Mesothelial cell of epicardium (in vitro differentiated cells): ENCODE data around the gene PROP1. TPM values are rescaled to one million over a fixed set of nuclear protein-coding genes. Genes with fewer than 3 reads are reported as not detected.
"Not testable (repeated sequence)": the region's sequence is repeated elsewhere in the genome, so short reads cannot be mapped to it uniquely, and the experiment has no call there.

Experiments
- DNase-seq, 2 experiments: peaks; one replicate each; pipeline ENCODE4 v3.0.0; 2021; ENCODE audit warnings: low spot score in 2 of 2; ENCODE audit not compliant: unreplicated experiment in 2 of 2
- H3K27ac Mint-ChIP-seq: 2 replicates; pipeline ENCODE4 v1.8.0; 2021; ENCODE audit warnings: mixed read lengths
- H3K27me3 Mint-ChIP-seq: 2 replicates; pipeline ENCODE4 v1.8.0; 2021; ENCODE audit warnings: low read depth, mixed read lengths
- H3K36me3 Mint-ChIP-seq: 2 replicates; pipeline ENCODE4 v1.8.0; 2021; ENCODE audit warnings: mixed read lengths
- H3K4me1 Mint-ChIP-seq: 2 replicates; pipeline ENCODE4 v1.8.0; 2021; ENCODE audit warnings: mixed read lengths
- H3K4me3 Mint-ChIP-seq: 2 replicates; pipeline ENCODE4 v1.8.0; 2021; ENCODE audit warnings: mild to moderate bottlenecking, moderate library complexity, mixed read lengths
- H3K9me3 Mint-ChIP-seq: 2 replicates; pipeline ENCODE4 v1.8.0; 2021; ENCODE audit warnings: mixed read lengths
- total RNA-seq: library from RNA; stranded (reverse); gene quantifications from 3 replicates; pipeline ENCODE4 v1.2.1, GENCODE V29; 2021
- TF ChIP-seq, protein P1 (sequence below): fragments of 200-600 bp; sonication (generic); IDR thresholded peaks from one replicate; pipeline ENCODE4 v1.5.0; 2021; ENCODE audit warnings: antibody characterized with exemption; ENCODE audit not compliant: unreplicated experiment

The PROP1 gene
- total RNA-seq, 1 donor from 2014 or later, result not detected

DNA sequence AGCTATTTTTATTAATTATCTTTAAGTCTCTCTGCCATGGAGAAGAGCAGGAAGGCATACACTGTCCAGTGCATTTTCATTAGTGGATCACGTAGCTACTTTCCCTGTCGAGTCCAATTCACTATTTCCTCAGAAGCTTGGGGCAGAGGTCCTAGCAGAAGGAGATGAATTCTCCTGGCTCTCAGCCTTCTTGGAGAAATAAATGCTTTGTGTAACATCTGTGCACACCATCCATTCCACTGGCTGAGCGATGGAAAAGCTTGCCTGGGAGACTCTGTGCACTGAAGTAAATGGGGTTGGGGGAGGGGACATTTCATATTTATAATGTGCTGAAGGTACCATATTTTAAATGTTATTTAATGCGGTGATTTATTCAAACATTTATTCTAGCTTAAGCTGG, 23.4 kb downstream of the PROP1 start:
- TF ChIP-seq, protein P1, sequence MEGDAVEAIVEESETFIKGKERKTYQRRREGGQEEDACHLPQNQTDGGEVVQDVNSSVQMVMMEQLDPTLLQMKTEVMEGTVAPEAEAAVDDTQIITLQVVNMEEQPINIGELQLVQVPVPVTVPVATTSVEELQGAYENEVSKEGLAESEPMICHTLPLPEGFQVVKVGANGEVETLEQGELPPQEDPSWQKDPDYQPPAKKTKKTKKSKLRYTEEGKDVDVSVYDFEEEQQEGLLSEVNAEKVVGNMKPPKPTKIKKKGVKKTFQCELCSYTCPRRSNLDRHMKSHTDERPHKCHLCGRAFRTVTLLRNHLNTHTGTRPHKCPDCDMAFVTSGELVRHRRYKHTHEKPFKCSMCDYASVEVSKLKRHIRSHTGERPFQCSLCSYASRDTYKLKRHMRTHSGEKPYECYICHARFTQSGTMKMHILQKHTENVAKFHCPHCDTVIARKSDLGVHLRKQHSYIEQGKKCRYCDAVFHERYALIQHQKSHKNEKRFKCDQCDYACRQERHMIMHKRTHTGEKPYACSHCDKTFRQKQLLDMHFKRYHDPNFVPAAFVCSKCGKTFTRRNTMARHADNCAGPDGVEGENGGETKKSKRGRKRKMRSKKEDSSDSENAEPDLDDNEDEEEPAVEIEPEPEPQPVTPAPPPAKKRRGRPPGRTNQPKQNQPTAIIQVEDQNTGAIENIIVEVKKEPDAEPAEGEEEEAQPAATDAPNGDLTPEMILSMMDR, result no peak
- H3K27ac Mint-ChIP-seq, result no peak overlapping the region
- peaks cover 2% of the 10 kb centered on the region for H3K27me3 Mint-ChIP-seq
- H3K36me3 Mint-ChIP-seq, result peaks cover 1% of the 10 kb centered on the region
- no peaks in the 10 kb centered on the region for H3K4me1 Mint-ChIP-seq
- H3K4me3 Mint-ChIP-seq, result no peak overlapping the region
- peaks cover 17% of the 10 kb centered on the region for H3K9me3 Mint-ChIP-seq
- DNase-seq, result no peak

DNA sequence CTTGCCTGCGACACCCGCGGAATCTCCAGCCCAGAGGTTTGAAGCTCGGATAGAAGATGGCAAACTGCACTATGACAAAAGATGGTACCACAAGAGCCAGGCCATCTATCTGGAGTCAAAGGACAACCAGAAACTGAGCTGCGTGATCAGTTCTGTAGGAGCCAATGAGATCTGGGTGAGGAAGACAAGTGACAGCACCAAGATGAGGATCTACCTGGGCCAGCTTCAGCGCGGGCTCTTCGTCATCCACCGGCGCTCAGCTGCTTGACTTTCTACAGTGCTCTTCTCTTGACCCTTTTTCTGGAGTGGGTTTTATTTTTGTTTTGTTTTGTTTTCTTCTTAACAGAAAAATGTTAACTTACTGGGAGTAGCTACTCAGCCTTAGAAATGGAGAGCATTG, 24.0 kb downstream of the PROP1 start:
- not testable (repeated sequence) for H3K36me3 Mint-ChIP-seq, DNase-seq, H3K4me3 Mint-ChIP-seq, H3K4me1 Mint-ChIP-seq, H3K27me3 Mint-ChIP-seq, H3K27ac Mint-ChIP-seq
- peaks cover 17% of the 10 kb centered on the region for H3K9me3 Mint-ChIP-seq

DNA sequence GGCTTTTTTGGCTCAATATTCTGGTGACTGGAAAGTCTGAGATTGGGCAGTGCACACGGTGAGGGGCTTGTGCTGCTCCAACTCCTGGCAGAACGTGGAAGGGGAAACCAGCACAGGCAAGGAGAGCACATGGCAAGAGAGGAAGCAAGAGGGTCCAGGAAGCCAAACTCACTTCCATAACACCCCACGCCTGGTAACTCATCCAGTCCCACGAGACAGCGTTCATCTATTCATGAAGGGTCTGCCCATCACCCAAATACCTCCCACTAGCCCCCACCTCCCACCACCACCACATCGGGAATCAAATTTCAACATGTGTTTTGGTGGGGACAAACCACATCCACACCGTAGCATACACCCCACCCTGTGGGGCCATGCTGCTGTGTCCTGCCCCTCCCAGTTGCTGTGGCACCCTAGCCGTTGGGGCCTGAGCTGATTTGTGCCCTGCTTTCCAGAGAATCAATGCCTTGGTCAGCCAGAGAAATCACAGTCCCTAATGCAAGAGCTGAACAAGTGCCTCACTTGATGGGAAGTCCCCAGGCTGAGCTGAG, 27.3 kb downstream of the PROP1 start:
- H3K4me3 Mint-ChIP-seq, result no peak overlapping the region
- peaks cover 1% of the 10 kb centered on the region for H3K36me3 Mint-ChIP-seq
- H3K9me3 Mint-ChIP-seq, result peaks cover 5% of the 10 kb centered on the region
- peaks cover 2% of the 10 kb centered on the region for H3K27me3 Mint-ChIP-seq
- no peak for DNase-seq
- TF ChIP-seq, protein P1, result no peak
- no peak overlapping the region for H3K27ac Mint-ChIP-seq
- H3K4me1 Mint-ChIP-seq, result no peaks in the 10 kb centered on the region

DNA sequence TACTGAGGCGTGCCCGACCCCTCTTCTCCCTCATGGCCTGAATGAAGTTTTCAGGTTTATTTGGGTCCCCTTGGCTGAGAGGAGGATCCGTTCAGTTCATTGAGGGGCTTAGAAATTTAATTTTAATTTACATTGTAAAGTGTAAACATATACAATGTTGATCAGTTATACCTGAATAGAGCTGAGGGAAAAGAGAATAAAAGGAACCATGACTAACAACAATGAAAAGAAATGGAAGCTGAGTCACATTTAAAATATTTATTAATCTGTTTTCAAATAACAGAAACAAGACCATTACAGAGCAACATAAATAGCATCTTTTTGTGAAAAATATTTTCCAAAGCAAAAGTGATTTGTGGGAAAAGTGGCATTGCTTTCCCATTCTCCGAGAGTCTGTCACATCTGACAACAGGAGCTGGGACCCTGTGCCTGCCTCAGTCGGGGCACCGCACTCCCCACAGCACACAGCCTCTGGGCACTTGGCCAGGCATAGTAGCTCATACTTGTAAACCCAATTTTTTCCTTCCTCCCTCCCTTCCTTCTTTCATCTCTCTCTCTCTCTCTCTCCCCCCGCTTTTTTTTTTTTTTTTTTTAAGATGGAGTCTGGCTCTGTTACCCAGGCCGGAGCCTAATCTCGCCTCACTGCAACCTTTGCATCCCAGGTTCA, 28.7 kb downstream of the PROP1 start:
- TF ChIP-seq, protein P1, result no peak
- Mint-ChIP-seq H3K9me3 (peaks cover 5% of the 10 kb centered on the region), H3K4me1 (no peaks in the 10 kb centered on the region), H3K27me3 (peaks cover 2% of the 10 kb centered on the region), H3K27ac (no peak overlapping the region), H3K36me3 (peaks cover 1% of the 10 kb centered on the region), H3K4me3 (no peak overlapping the region)
- no peak for DNase-seq

DNA sequence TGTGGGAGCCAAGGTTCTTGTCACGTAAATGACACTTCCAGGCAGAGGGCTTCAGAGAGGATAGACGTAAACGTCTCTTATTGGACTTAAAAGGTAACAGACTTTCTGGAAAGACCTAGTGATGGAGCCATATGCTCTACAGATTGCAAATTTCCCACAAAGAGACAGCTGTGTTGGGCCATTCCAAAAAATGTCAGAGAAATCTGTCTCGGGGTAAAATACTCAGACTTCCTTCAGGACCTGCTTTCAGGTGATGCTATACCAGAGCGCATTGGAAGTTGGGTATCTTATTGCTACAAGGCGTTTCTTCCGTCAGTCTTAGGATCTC, 29.2 kb downstream of the PROP1 start:
- peaks cover 1% of the 10 kb centered on the region for H3K36me3 Mint-ChIP-seq
- H3K27me3 Mint-ChIP-seq, result peaks cover 2% of the 10 kb centered on the region
- H3K27ac Mint-ChIP-seq, result no peak overlapping the region
- TF ChIP-seq, protein P1, result no peak
- no peaks in the 10 kb centered on the region for H3K4me1 Mint-ChIP-seq
- no peak overlapping the region for H3K4me3 Mint-ChIP-seq
- peaks cover 5% of the 10 kb centered on the region for H3K9me3 Mint-ChIP-seq
- DNase-seq, result no peak

DNA sequence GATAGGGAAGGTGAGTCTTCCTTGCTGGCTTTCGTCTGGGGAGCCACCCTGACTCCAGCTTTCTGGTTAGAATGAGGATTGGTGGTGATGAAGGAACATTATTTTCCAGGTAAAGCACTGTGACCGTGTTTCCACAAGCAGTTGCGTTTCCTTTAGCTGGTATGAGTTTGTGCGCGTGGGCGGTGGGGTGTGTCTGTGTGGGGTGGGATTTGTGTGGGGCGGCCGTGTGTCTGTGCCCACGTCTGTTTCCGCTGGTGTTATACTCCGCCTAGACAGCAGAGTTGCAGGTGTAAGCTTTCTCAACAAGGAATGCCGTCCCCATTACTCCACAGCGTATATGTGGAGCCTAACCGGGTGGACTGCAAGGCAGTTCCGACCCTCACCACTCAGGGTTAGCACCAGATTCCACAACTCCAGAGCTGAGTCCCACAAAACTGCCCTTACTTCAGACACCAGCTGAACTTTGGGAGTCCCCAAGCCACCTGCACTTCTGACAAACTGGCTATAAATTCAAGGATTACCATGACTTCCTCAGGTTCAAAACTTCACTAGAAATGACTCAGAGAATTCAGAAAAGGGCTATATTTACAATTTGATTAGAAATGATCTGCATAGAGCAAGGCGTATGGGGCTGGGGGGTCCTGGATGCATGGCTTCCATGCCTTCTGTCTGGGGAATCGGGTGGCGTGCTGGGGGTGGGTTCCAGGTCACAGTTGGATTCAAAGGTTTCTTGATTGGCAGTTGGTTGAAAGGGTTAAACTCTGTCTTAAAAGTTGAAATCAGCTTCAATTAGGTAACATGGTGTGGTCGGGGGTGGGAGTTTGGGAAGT, 29.8 kb downstream of the PROP1 start:
- Mint-ChIP-seq H3K36me3 (peaks cover 1% of the 10 kb centered on the region), H3K9me3 (peaks cover 5% of the 10 kb centered on the region), H3K27me3 (no peaks in the 10 kb centered on the region), H3K4me3 (no peak overlapping the region), H3K27ac (no peak overlapping the region), H3K4me1 (no peaks in the 10 kb centered on the region)
- TF ChIP-seq, protein P1, result no peak
- DNase-seq, result no peak
